ENCODE results near the gene HAL. TPM values are rescaled to one million over a fixed set of nuclear protein-coding genes. Genes with fewer than 3 reads are reported as not detected.

HAL gene
- total and polyA plus RNA-seq, 2 of the 8 experiments (the other 6 are each of a cell fraction or from before 2014, with no cell fraction given) = 0.12 to 0.17 TPM

DNA sequence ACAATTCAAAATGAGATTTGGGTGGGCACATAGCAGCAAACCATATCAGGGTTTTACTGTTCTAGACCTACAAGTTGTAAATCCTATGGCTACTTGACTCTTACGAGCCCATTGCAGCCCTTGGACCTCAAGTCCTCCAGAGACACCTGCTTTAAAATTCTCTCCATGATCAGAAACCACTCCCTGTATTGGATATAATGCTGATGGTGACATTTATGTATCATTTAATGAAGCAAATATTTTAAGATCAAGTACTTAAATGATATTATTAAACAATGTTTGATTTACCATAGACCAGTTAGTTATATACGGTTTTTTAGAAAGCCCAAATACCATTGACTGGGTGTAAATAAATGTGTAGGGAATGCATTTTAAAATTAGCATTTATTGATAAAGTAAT, 28.8 kb downstream of the HAL start (continued):
- TF ChIP-seq, protein P1, sequence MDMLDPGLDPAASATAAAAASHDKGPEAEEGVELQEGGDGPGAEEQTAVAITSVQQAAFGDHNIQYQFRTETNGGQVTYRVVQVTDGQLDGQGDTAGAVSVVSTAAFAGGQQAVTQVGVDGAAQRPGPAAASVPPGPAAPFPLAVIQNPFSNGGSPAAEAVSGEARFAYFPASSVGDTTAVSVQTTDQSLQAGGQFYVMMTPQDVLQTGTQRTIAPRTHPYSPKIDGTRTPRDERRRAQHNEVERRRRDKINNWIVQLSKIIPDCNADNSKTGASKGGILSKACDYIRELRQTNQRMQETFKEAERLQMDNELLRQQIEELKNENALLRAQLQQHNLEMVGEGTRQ (IDR thresholded peaks at IDR 0.05; ENCODE audit: low read length) = no peak
- TF ChIP-seq SAP30 (IDR thresholded peaks at IDR 0.05; ENCODE audit: insufficient read depth, insufficient replicate concordance, low read length) (no peak), CBX5 (IDR thresholded peaks at IDR 0.05; ENCODE audit: low read depth, low read length) (no peak), SUZ12 (IDR thresholded peaks at IDR 0.05; ENCODE audit: low read length) (no peak)
